GM12878 (cell line): Measurements from ENCODE around the gene MAST4. TPM values are rescaled to one million over a fixed set of nuclear protein-coding genes. Genes with fewer than 3 reads are reported as not detected.
"Not testable (repeated sequence)": the region's sequence is repeated elsewhere in the genome, so short reads cannot be mapped to it uniquely, and the experiment has no call there.

Source experiments
- ATAC-seq: fragments of 200-7000 bp; cut with Tn5 transposase; 3 replicates; pipeline ENCODE4 v1.9.1; 2020; ENCODE audit warnings: mild to moderate bottlenecking, moderate library complexity
- BruUV-seq: library from RNA; stranded (reverse); fragments of 400-500 nt; replicated peaks from 2 replicates; lab custom pipeline; 2021; lab: Mats Ljungman, UMichigan
- CTCF ChIA-PET: fragments of 300-600 bp; sonication (Branson Sonifier 250); formaldehyde crosslinking; extraction: SDS; loops from one replicate; lab custom pipeline; 2021; ENCODE audit warnings: inconsistent platforms; lab: Yijun Ruan, JAX
- POLR2A ChIA-PET: fragments of 350-600 bp; formaldehyde crosslinking; extraction: SDS; loops from one replicate; lab custom pipeline; 2021; ENCODE audit warnings: inconsistent platforms; lab: Charles Lee
- RAD21 ChIA-PET: fragments of 300-600 bp; sonication (Branson Sonifier 250); formaldehyde crosslinking; loops from one replicate; lab custom pipeline; 2023; ENCODE audit warnings: antibody characterized with exemption; ENCODE audit not compliant: unreplicated experiment; lab: Charles Lee
- SMC1A ChIA-PET: fragments of 300-600 bp; sonication (Branson Sonifier 250); formaldehyde crosslinking; loops from one replicate; lab custom pipeline; 2023; ENCODE audit not compliant: unreplicated experiment, uncharacterized antibody; lab: Charles Lee
- DNase-seq: peaks from one replicate; pipeline ENCODE4 v3.0.0-alpha.2; 2011; ENCODE audit warnings: low read depth, low spot score
- FAIRE-seq: peaks from 3 replicates; lab custom pipeline; 2011; peaks lifted over from hg19 to GRCh38; lab: Jason Lieb, UNC
- H2AFZ ChIP-seq: 2 replicates; pipeline ENCODE4 v1.6.0; 2011; ENCODE audit warnings: low read depth, low read length, control low read depth; ENCODE audit not compliant: control insufficient read depth
- H3K27ac ChIP-seq: 2 replicates; pipeline ENCODE4 v1.5.1; 2011; ENCODE audit warnings: control low read depth; ENCODE audit not compliant: control insufficient read depth, insufficient read depth
- H3K27me3 ChIP-seq, 2 experiments: replicated peaks in 1 of 2; 2 replicates each; pipeline versions ENCODE4 v1.6.0 to v1.6.1; 2011; ENCODE audit warnings: low read length in 1 of 2; ENCODE audit not compliant: control insufficient read depth in 2 of 2, insufficient read depth in 2 of 2
- H3K36me3 ChIP-seq, 2 experiments: 2 replicates each; pipeline ENCODE4 v1.5.1; 2011; ENCODE audit warnings: low read length in 1 of 2; ENCODE audit not compliant: control insufficient read depth in 2 of 2, insufficient read depth in 2 of 2
- H3K4me1 ChIP-seq: 2 replicates; pipeline ENCODE4 v1.6.1; 2011; ENCODE audit warnings: mild to moderate bottlenecking, low read length, moderate library complexity, mixed read lengths; ENCODE audit not compliant: control insufficient read depth, insufficient read depth
- H3K4me2 ChIP-seq: 2 replicates; pipeline ENCODE4 v1.6.0; 2011; ENCODE audit warnings: control low read depth; ENCODE audit not compliant: control insufficient read depth, insufficient read depth
- H3K4me3 ChIP-seq: fragments of 200-600 bp; sonication (generic); 2 replicates; pipeline ENCODE4 v1.5.1; 2016
- H3K79me2 ChIP-seq: 2 replicates; pipeline ENCODE4 v1.6.0; 2011; ENCODE audit warnings: low read length; ENCODE audit not compliant: control insufficient read depth, insufficient read depth
- H3K9ac ChIP-seq: 2 replicates; pipeline ENCODE4 v1.8.0; 2011; ENCODE audit warnings: low read length, control low read depth, mixed read lengths; ENCODE audit not compliant: control insufficient read depth, insufficient read depth
- H3K9me3 ChIP-seq: replicated peaks from 3 replicates; pipeline ENCODE4 v1.5.1; 2011; ENCODE audit warnings: mild to moderate bottlenecking, low read length; ENCODE audit not compliant: control insufficient read depth, insufficient read depth
- H4K20me1 ChIP-seq: 2 replicates; pipeline ENCODE4 v1.6.0; 2011; ENCODE audit not compliant: control insufficient read depth, insufficient read depth
- BHLHE40 ChIP-seq, 2 experiments: fragments of 450-650 bp in 1 of 2; IDR thresholded peaks; 2 replicates each; pipeline ENCODE4 v1.6.1; 2011 to 2017; ENCODE audit warnings: low read depth in 2 of 2, borderline replicate concordance in 1 of 2, improper control_type of control experiment in 1 of 2, low read length in 1 of 2, mild to moderate bottlenecking in 1 of 2
- DPF2 ChIP-seq: fragments of 450-650 bp; IDR thresholded peaks from 2 replicates; pipeline ENCODE4 v1.6.1; 2017; ENCODE audit warnings: mild to moderate bottlenecking
- EP300 ChIP-seq, 2 experiments: fragments of 150-350 bp in 1 of 2; IDR thresholded peaks; 2 replicates each; pipeline ENCODE4 v1.6.1; 2011 to 2012; ENCODE audit warnings: low read depth in 2 of 2, low read length in 2 of 2, borderline replicate concordance in 1 of 2, improper control_type of control experiment in 1 of 2, inconsistent platforms in 1 of 2; ENCODE audit not compliant: control insufficient read depth in 1 of 2
- MTA2 ChIP-seq: fragments of 450-650 bp; IDR thresholded peaks from 2 replicates; pipeline ENCODE4 v1.6.1; 2016; ENCODE audit warnings: low read depth, mild to moderate bottlenecking, moderate library complexity
- SUPT20H ChIP-seq: IDR thresholded peaks from 2 replicates; pipeline ENCODE4 v1.6.1; 2011; ENCODE audit warnings: low read depth, mild to moderate bottlenecking, low read length, moderate library complexity, borderline replicate concordance; ENCODE audit not compliant: control insufficient read depth
- ZNF24 ChIP-seq: fragments of 450-650 bp; IDR thresholded peaks from 2 replicates; pipeline ENCODE4 v1.6.1; 2017; ENCODE audit warnings: antibody characterized with exemption, mild to moderate bottlenecking
- WGBS: methylation state at CpG from one replicate; pipeline ENCODE4 v1.1.6; 2016; ENCODE audit warnings: low lambda C conversion rate; ENCODE audit not compliant: insufficient replicate concordance, insufficient coverage; ENCODE audit errors: missing lambda C conversion rate; 5-methylcytosine and 5-hydroxymethylcytosine counted together
- in situ Hi-C: fragments of 300-500 bp; cut with MboI; formaldehyde crosslinking; loops from 9 replicates; pipeline ENCODE4 v1.14.3; 2018; ENCODE audit warnings: mixed read lengths
- intact Hi-C: fragments of 100-400 bp; cut with micrococcal nuclease; formaldehyde crosslinking; loops from one replicate; pipeline ENCODE4 v1.14.2; 2022; ENCODE audit not compliant: unreplicated experiment
- polyA plus RNA-seq, 11 experiments: library from polyadenylated mRNA; depleted of rRNA in 4 of 11; unstranded in 6 of 11; stranded (reverse) in 5 of 11; fragments of >200 nt; fragmentation: Nextera tagmentation in 4 of 11; fragmentation: Illumina TruSeq in 1 of 11; extraction: Ambion mirVana in 4 of 11; extraction: Trizol in 1 of 11; gene quantifications; 1 replicate in 1 of 11; 2 replicates in 10 of 11; pipeline versions ENCODE4 v1.2.1 to v1.2.3, GENCODE V29; 2011 to 2016; ENCODE audit warnings: inconsistent platforms in 2 of 11, missing spikeins in 2 of 11, low read depth in 1 of 11
- total RNA-seq, 4 experiments: library from RNA; depleted of rRNA in 3 of 4; stranded (reverse); fragments of >200 nt in 3 of 4; fragmentation: Illumina TruSeq in 1 of 4; extraction: Trizol in 1 of 4; gene quantifications; 2 replicates each; pipeline versions ENCODE4 v1.2.1 to v1.2.3, GENCODE V29; 2013 to 2021

The MAST4 gene
- total and polyA plus RNA-seq, 10 of the 15 experiments (the other 5 are each of a cell fraction or from before 2014, with no cell fraction given), result 0.02 to 1.6 (median 0.29) TPM; not detected in 1

GRCh38 chr5:67170767-67171166, 574.6 kb downstream of the MAST4 start:
- H3K79me2 ChIP-seq, result no peaks in the 10 kb centered on the region
- H4K20me1 ChIP-seq, result no peaks in the 10 kb centered on the region
- ATAC-seq, result no peak
- BruUV-seq, result no TSS peak
- WGBS, result 41% methylated on average over 3 of the region's 3 CpGs
- SMC1A ChIA-PET, result interaction anchor here (1.1 kb wide), 1 partner anchor 8 kb away, joined by 4 read pairs; no protein-coding TSS in a partner anchor
- peaks cover 8% of the 10 kb centered on the region for H3K4me1 ChIP-seq
- RAD21 ChIA-PET, result no interaction called here
- no peaks in the 10 kb centered on the region; a peak in 1 of 4 replicates for H3K27me3 ChIP-seq
- CTCF ChIA-PET, result interaction anchor here (7.9 kb wide), 1 partner anchor 36 kb away, joined by 137 read pairs; no protein-coding TSS in a partner anchor
- POLR2A ChIA-PET, result no interaction called here
- H3K9ac ChIP-seq, result no peak overlapping the region
- H3K4me3 ChIP-seq, result no peak overlapping the region
- H3K4me2 ChIP-seq, result no peak overlapping the region
- no peak for FAIRE-seq
- in situ Hi-C loops, result no loop called here
- H3K27ac ChIP-seq, result no peak overlapping the region
- no peak overlapping the region for H2AFZ ChIP-seq
- TF ChIP-seq DPF2 (no peak), BHLHE40 (IDR thresholded peaks at IDR 0.05; ENCODE audit: borderline replicate concordance in 1 of 2, low read depth in 2 of 2, low read length in 1 of 2) (no peak), ZNF24 (no peak), MTA2 (no peak), EP300 (IDR thresholded peaks at IDR 0.05; ENCODE audit: borderline replicate concordance in 1 of 2, control insufficient read depth in 1 of 2, low read depth in 2 of 2, low read length in 2 of 2) (no peak), SUPT20H (no peak)
- TF ChIP-seq, all 136 proteins: peak for 0
- no peaks in the 10 kb centered on the region for H3K36me3 ChIP-seq
- DNase-seq, result no peak
- intact Hi-C loops, result no loop called here
- no peaks in the 10 kb centered on the region; the same call in 2 of the 3 replicates for H3K9me3 ChIP-seq

GRCh38 chr5:67173351-67173750, 577.2 kb downstream of the MAST4 start:
- RAD21 ChIA-PET, H3K36me3 ChIP-seq, H2AFZ ChIP-seq, H3K27ac ChIP-seq, CTCF ChIA-PET, H3K4me3 ChIP-seq, H3K4me1 ChIP-seq, POLR2A ChIA-PET, intact Hi-C loops, H3K9ac ChIP-seq, H3K4me2 ChIP-seq, DNase-seq, H3K79me2 ChIP-seq, SMC1A ChIA-PET, BruUV-seq, H3K9me3 ChIP-seq, FAIRE-seq, in situ Hi-C loops, H3K27me3 ChIP-seq, H4K20me1 ChIP-seq, ATAC-seq: not testable (repeated sequence)
- WGBS, result no CpG with 5 or more reads among the region's 2 CpGs
